HepG2 (cell line): ENCODE measurements around the gene MSANTD1. TPM values are rescaled to one million over a fixed set of nuclear protein-coding genes. Genes with fewer than 3 reads are reported as not detected.

Source experiments
- ARHGAP35 ChIP-seq: sonication (generic); formaldehyde crosslinking; IDR thresholded peaks from 2 replicates; pipeline ENCODE4 v1.9.0; 2022; ENCODE audit warnings: mild to moderate bottlenecking, inconsistent platforms, moderate library complexity, missing genetic modification reagents, borderline replicate concordance
- ATF1 ChIP-seq: IDR thresholded peaks from 2 replicates; pipeline ENCODE4 v1.6.1; 2016; ENCODE audit warnings: mild to moderate bottlenecking, control low read depth
- ATRX ChIP-seq: sonication (generic); formaldehyde crosslinking; IDR thresholded peaks from 2 replicates; pipeline ENCODE4 v1.4.0; 2020; ENCODE audit warnings: missing genetic modification reagents, borderline replicate concordance
- FLYWCH1 ChIP-seq: sonication (generic); formaldehyde crosslinking; IDR thresholded peaks from 2 replicates; pipeline ENCODE4 v1.8.1; 2023; ENCODE audit warnings: mild to moderate bottlenecking, missing genetic modification reagents
- GLI4 ChIP-seq: sonication (generic); formaldehyde crosslinking; IDR thresholded peaks from 2 replicates; pipeline ENCODE4 v1.5.1; 2020; ENCODE audit warnings: missing genetic modification reagents, mild to moderate bottlenecking, moderate library complexity, borderline replicate concordance
- GTF2F1 ChIP-seq: fragments of 150-350 bp; IDR thresholded peaks from 2 replicates; pipeline ENCODE4 v1.6.1; 2014; ENCODE audit warnings: low read length
- GTF3A ChIP-seq: sonication (generic); formaldehyde crosslinking; conservative IDR thresholded peaks from 2 replicates; pipeline ENCODE4 v1.4.0; 2020; ENCODE audit warnings: mild to moderate bottlenecking, missing genetic modification reagents
- ISX ChIP-seq: sonication (generic); formaldehyde crosslinking; conservative IDR thresholded peaks from 2 replicates; pipeline ENCODE4 v1.5.0; 2020; ENCODE audit warnings: missing genetic modification reagents
- KLF12 ChIP-seq: sonication (generic); formaldehyde crosslinking; IDR thresholded peaks from 2 replicates; pipeline ENCODE4 v1.4.0; 2020; ENCODE audit warnings: missing genetic modification reagents, borderline replicate concordance
- PHF8 ChIP-seq: sonication (generic); formaldehyde crosslinking; IDR thresholded peaks from 2 replicates; pipeline ENCODE4 v1.5.0; 2020; ENCODE audit warnings: missing genetic modification reagents
- POLR2A ChIP-seq, 2 experiments: IDR thresholded peaks; 2 replicates each; pipeline ENCODE4 v1.6.1; 2011; ENCODE audit warnings: low read depth in 2 of 2, low read length in 2 of 2, mild to moderate bottlenecking in 1 of 2, moderate library complexity in 1 of 2; ENCODE audit not compliant: insufficient read depth in 1 of 2
- REXO4 ChIP-seq: sonication (generic); formaldehyde crosslinking; IDR thresholded peaks from 2 replicates; pipeline ENCODE4 v1.8.0; 2022; ENCODE audit warnings: missing genetic modification reagents, mild to moderate bottlenecking, borderline replicate concordance
- RFX3 ChIP-seq: IDR thresholded peaks from 2 replicates; pipeline ENCODE4 v1.6.1; 2016; ENCODE audit warnings: missing biosample characterization, missing genetic modification reagents
- SAP130 ChIP-seq: IDR thresholded peaks from 2 replicates; pipeline ENCODE4 v1.6.1; 2016; ENCODE audit warnings: low read depth
- STAT5B ChIP-seq: sonication (generic); formaldehyde crosslinking; IDR thresholded peaks from 2 replicates; pipeline ENCODE4 v1.4.0; 2020; ENCODE audit warnings: missing genetic modification reagents
- TCF7L2 ChIP-seq: IDR thresholded peaks from 2 replicates; pipeline ENCODE4 v1.6.1; 2011; ENCODE audit warnings: mild to moderate bottlenecking, low read depth, low read length, moderate library complexity
- TEAD2 ChIP-seq: sonication (generic); formaldehyde crosslinking; IDR thresholded peaks from 2 replicates; pipeline ENCODE4 v1.9.0; 2021; ENCODE audit warnings: missing genetic modification reagents
- TRIM24 ChIP-seq: sonication (generic); formaldehyde crosslinking; IDR thresholded peaks from 2 replicates; pipeline ENCODE4 v1.8.0; 2022; ENCODE audit warnings: mild to moderate bottlenecking, missing genetic modification reagents
- ZFX ChIP-seq: sonication (generic); formaldehyde crosslinking; IDR thresholded peaks from 2 replicates; pipeline ENCODE4 v1.4.0; 2020; ENCODE audit warnings: mild to moderate bottlenecking, low read depth, missing genetic modification reagents, moderate library complexity
- ZNF556 ChIP-seq: sonication (generic); formaldehyde crosslinking; IDR thresholded peaks from 2 replicates; pipeline ENCODE4 v1.4.0; 2020; ENCODE audit warnings: mild to moderate bottlenecking, missing genetic modification reagents, borderline replicate concordance
- polyA plus RNA-seq, 8 experiments: library from polyadenylated mRNA; depleted of rRNA in 3 of 8; stranded (reverse) in 7 of 8; unstranded in 1 of 8; fragments of >200 nt; fragmentation: Illumina TruSeq in 4 of 8; extraction: Trizol in 4 of 8; gene quantifications; 2 replicates each; pipeline versions ENCODE4 v1.2.1 to v1.2.3, GENCODE V29; 2011 to 2016; ENCODE audit warnings: low read depth in 4 of 8, missing spikeins in 1 of 8, mixed read lengths in 1 of 8; ENCODE audit not compliant: insufficient read depth in 1 of 8
- total RNA-seq, 5 experiments: library from RNA; depleted of rRNA; stranded (reverse); fragments of >200 nt; fragmentation: Illumina TruSeq; extraction: Trizol; gene quantifications; 2 replicates each; pipeline ENCODE4 v1.2.3, GENCODE V29; 2016; ENCODE audit warnings: low read depth in 1 of 5
- TF ChIP-seq, protein P1 (sequence below): sonication (generic); formaldehyde crosslinking; IDR thresholded peaks from one replicate; pipeline ENCODE4 v1.5.1; 2020; ENCODE audit warnings: mild to moderate bottlenecking, missing genetic modification reagents; ENCODE audit errors: not compliant biosample characterization
- TF ChIP-seq, protein P2 (sequence below): sonication (generic); formaldehyde crosslinking; IDR thresholded peaks from 2 replicates; pipeline ENCODE4 v1.5.1; 2020; ENCODE audit warnings: mild to moderate bottlenecking, missing genetic modification reagents, borderline replicate concordance

Gene MSANTD1
- total and polyA plus RNA-seq, 2 of the 13 experiments (the other 11 are each of a cell fraction or from before 2014, with no cell fraction given), result 0.22 to 0.40 TPM

DNA sequence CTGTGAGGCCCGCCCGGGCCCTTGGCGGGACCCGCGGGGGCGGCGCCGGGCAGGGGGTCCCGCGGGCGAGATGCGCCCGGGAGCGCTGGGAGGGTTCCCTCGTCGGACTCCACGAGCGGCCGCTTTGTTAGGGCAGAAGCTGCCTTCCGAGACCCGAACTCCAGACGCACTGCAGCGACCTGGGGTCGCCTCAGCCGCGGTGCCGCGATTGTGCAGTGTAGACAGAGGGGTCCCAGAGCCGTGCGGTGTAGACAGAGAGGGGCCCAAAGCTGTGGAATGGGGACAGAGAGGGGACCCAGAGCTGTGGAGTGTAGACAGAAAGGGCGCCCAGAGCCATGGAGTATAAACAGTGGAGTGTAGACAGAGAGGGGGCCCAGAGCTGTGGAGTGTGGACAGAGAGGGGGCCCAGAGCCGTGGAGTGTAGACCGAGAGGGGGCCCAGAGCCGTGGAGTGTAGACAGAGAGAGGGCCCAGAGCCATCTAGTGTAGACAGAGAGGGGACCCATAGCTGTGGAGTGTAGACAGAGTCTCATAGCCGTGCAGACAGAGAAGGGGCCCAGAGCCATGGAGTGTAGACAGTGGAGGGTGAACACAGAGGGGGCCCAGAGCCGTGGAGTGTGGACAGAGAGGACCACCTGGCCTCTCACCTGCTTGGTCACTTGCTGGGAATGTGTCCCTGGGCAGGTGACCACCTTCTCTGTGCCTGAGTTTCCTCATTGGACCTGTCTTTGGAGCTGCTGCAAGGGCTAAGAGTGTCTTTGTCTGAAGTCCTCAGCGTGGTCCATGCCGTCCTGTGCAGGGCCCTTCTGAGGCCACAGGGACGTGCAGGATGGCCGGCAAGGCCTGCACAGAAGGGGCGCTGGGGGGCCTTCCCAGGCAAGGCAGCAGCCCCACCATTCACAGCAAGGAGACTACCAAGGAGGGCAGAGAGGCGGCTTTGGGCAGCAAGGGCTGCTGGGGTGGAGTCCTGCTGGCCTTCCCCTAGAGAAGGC lies 44.7 kb downstream of the MSANTD1 start (continued):
- TF ChIP-seq, protein P1, sequence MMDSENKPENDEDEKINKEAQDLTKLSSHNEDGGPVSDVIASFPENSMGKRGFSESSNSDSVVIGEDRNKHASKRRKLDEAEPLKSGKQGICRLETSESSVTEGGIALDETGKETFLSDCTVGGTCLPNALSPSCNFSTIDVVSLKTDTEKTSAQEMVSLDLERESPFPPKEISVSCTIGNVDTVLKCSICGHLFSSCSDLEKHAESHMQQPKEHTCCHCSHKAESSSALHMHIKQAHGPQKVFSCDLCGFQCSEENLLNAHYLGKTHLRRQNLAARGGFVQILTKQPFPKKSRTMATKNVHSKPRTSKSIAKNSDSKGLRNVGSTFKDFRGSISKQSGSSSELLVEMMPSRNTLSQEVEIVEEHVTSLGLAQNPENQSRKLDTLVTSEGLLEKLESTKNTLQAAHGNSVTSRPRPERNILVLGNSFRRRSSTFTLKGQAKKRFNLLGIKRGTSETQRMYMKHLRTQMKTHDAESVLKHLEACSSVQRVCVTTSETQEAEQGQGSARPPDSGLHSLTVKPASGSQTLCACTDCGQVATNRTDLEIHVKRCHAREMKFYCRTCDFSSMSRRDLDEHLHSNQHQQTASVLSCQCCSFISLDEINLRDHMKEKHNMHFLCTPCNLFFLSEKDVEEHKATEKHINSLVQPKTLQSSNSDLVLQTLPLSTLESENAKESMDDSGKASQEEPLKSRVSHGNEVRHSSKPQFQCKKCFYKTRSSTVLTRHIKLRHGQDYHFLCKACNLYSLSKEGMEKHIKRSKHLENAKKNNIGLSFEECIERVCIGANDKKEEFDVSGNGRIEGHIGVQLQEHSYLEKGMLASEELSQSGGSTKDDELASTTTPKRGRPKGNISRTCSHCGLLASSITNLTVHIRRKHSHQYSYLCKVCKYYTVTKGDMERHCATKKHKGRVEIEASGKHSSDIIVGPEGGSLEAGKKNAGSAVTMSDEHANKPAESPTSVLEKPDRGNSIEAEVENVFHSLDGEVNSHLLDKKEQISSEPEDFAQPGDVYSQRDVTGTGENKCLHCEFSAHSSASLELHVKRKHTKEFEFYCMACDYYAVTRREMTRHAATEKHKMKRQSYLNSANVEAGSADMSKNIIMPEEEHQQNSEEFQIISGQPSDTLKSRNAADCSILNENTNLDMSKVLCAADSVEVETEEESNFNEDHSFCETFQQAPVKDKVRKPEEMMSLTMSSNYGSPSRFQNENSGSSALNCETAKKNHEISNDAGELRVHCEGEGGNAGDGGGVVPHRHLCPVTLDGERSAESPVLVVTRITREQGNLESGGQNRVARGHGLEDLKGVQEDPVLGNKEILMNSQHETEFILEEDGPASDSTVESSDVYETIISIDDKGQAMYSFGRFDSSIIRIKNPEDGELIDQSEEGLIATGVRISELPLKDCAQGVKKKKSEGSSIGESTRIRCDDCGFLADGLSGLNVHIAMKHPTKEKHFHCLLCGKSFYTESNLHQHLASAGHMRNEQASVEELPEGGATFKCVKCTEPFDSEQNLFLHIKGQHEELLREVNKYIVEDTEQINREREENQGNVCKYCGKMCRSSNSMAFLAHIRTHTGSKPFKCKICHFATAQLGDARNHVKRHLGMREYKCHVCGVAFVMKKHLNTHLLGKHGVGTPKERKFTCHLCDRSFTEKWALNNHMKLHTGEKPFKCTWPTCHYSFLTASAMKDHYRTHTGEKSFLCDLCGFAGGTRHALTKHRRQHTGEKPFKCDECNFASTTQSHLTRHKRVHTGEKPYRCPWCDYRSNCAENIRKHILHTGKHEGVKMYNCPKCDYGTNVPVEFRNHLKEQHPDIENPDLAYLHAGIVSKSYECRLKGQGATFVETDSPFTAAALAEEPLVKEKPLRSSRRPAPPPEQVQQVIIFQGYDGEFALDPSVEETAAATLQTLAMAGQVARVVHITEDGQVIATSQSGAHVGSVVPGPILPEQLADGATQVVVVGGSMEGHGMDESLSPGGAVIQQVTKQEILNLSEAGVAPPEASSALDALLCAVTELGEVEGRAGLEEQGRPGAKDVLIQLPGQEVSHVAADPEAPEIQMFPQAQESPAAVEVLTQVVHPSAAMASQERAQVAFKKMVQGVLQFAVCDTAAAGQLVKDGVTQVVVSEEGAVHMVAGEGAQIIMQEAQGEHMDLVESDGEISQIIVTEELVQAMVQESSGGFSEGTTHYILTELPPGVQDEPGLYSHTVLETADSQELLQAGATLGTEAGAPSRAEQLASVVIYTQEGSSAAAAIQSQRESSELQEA, result no peak
- TF ChIP-seq REXO4 (CRISPR knock-in tag) (no peak), ISX (CRISPR knock-in tag) (no peak), RFX3 (CRISPR knock-in tag) (no peak), PHF8 (CRISPR knock-in tag) (peak; percentile 57), ARHGAP35 (CRISPR knock-in tag) (0 out of 2 replicates have a peak, but pooled peaks have one; percentile 37), GTF2F1 (no peak), ATF1 (no peak), KLF12 (no peak), POLR2A (IDR thresholded peaks at IDR 0.05; ENCODE audit: insufficient read depth in 1 of 2, low read depth in 2 of 2, low read length in 2 of 2) (no peak), TEAD2 (CRISPR knock-in tag) (no peak), GTF3A (CRISPR knock-in tag) (no peak), FLYWCH1 (0 out of 2 replicates have a peak, but pooled peaks have one; percentile 54), ZFX (CRISPR knock-in tag) (no peak; the same call in none of the 2 replicates), ZNF556 (CRISPR knock-in tag) (no peak), STAT5B (CRISPR knock-in tag) (no peak), ATRX (no peak), SAP130 (CRISPR knock-in tag) (peak; percentile 27; the same call in 1 of the 2 replicates), TRIM24 (CRISPR knock-in tag) (no peak), GLI4 (CRISPR knock-in tag) (no peak), TCF7L2 (no peak)
- TF ChIP-seq, protein P2, sequence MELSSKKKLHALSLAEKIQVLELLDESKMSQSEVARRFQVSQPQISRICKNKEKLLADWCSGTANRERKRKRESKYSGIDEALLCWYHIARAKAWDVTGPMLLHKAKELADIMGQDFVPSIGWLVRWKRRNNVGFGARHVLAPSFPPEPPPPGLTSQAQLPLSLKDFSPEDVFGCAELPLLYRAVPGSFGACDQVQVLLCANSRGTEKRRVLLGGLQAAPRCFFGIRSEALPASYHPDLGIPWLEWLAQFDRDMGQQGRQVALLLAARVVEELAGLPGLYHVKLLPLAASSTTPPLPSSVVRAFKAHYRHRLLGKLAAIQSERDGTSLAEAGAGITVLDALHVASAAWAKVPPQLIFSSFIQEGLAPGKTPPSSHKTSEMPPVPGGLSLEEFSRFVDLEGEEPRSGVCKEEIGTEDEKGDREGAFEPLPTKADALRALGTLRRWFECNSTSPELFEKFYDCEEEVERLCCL (CRISPR knock-in tag), result no peak
